Astrocyte of the spinal cord (primary cell): ENCODE data around the gene IQGAP2.
"Not testable (repeated sequence)": the region's sequence is repeated elsewhere in the genome, so short reads cannot be mapped to it uniquely, and the experiment has no call there.

Source experiments
- DNase-seq: peaks from one replicate; pipeline ENCODE4 v3.0.0; 2011; ENCODE audit warnings: low read depth, low spot score
- H3K4me3 ChIP-seq: 2 replicates; pipeline ENCODE4 v1.5.1; 2011; ENCODE audit warnings: low read depth, mild to moderate bottlenecking, low read length, moderate library complexity
- CTCF ChIP-seq: IDR thresholded peaks from 2 replicates; pipeline ENCODE4 v1.5.1; 2012; ENCODE audit warnings: low read depth, mild to moderate bottlenecking, low read length, inconsistent platforms
- in situ Hi-C: cut with HindIII; loops from 2 replicates; pipeline ENCODE4 v1.10.0; 2017; ENCODE audit warnings: low sequenced_read_pairs

Gene IQGAP2

GRCh38 chr5:76598531-76598930 lies 195.4 kb downstream of the IQGAP2 start:
- no peak for DNase-seq
- no peak overlapping the region for H3K4me3 ChIP-seq
- no peak for TF ChIP-seq CTCF
- in situ Hi-C loops, result no loop called here

- in situ Hi-C loops, result loop anchor here (25.0 kb wide), 2 partner anchors 112 to 212 kb away; partner anchors contain the start of genes F2R and F2RL1
- no peak overlapping the region for H3K4me3 ChIP-seq
- no peak for DNase-seq
- TF ChIP-seq CTCF, result no peak
Observed at GRCh38 chr5:76600716-76601115, 197.6 kb downstream of the IQGAP2 start.

- in situ Hi-C loops, result loop anchor here (25.0 kb wide), 2 partner anchors 111 to 211 kb away; partner anchors contain the start of genes F2R and F2RL1
- H3K4me3 ChIP-seq, result no peak overlapping the region
- DNase-seq, result peak; percentile 73
- TF ChIP-seq CTCF, result peak; percentile 62
Observed at GRCh38 chr5:76601470-76601869, 198.4 kb downstream of the IQGAP2 start.

GRCh38 chr5:76602094-76602726 lies 199.1 kb downstream of the IQGAP2 start:
- in situ Hi-C loops, result loop anchor here (25.0 kb wide), 2 partner anchors 110 to 210 kb away; partner anchors contain the start of genes F2R and F2RL1
- TF ChIP-seq CTCF, result peak; percentile 66
- H3K4me3 ChIP-seq, result no peak overlapping the region
- peak; percentile 54 for DNase-seq

- not testable (repeated sequence) for DNase-seq, H3K4me3 ChIP-seq
- in situ Hi-C loops, result loop anchor here (25.0 kb wide), 2 partner anchors 108 to 208 kb away; partner anchors contain the start of genes F2R and F2RL1
Observed at GRCh38 chr5:76603991-76604390, 200.9 kb downstream of the IQGAP2 start.

- H3K4me3 ChIP-seq, result no peak overlapping the region
- peak; percentile 73 for DNase-seq
- in situ Hi-C loops, result loop anchor here (25.0 kb wide), 2 partner anchors 107 to 207 kb away; partner anchors contain the start of genes F2R and F2RL1
- TF ChIP-seq CTCF, result no peak
Observed at GRCh38 chr5:76604838-76605237, 201.8 kb downstream of the IQGAP2 start.

- in situ Hi-C loops, result loop anchor here (25.0 kb wide), 2 partner anchors 106 to 206 kb away; partner anchors contain the start of genes F2R and F2RL1
- no peak for TF ChIP-seq CTCF
- DNase-seq, result no peak
- no peak overlapping the region for H3K4me3 ChIP-seq
Observed at GRCh38 chr5:76606701-76607100, 203.6 kb downstream of the IQGAP2 start.
